CD4-positive, alpha-beta T cell treated with Interleukin-6 for 4 hours (primary cell): ENCODE measurements around the gene LEF1.
"Not testable (repeated sequence)": the region's sequence is repeated elsewhere in the genome, so short reads cannot be mapped to it uniquely, and the experiment has no call there.

ENCODE experiments used
- DNase-seq: peaks from one replicate; pipeline ENCODE4 v3.0.0-alpha.2; 2020; ENCODE audit warnings: mixed read lengths

The LEF1 gene

DNA sequence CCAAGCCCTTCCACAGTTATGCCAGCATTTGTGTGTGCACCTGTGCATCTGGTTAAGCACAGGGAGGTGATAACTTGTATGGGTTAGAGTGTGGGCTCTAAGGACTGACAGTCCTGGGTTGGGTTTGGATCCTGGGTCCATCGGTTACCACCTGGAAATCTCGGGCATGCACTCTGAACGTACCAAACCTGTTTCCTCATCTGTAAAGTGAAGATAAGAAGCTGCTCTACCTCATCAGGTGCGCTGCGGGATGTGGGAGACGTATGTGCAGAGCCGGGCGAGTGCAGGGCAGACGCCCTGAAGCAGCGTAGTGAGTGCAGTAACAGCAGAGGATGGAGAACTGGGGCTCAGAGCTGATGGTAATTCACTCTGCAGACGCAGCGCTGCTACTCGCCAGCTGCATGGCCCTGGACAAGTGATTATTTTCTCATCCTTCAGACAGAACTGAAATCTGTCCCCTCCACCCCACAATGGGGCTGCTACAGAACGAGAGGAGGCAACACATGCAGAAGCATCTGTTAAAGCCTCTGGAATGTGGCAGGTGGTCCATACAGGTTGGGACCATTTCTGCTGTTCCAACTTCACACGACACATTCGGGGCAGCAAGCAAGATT, 114.6 kb downstream of the LEF1 start:
- DNase-seq: peak; percentile 58

DNA sequence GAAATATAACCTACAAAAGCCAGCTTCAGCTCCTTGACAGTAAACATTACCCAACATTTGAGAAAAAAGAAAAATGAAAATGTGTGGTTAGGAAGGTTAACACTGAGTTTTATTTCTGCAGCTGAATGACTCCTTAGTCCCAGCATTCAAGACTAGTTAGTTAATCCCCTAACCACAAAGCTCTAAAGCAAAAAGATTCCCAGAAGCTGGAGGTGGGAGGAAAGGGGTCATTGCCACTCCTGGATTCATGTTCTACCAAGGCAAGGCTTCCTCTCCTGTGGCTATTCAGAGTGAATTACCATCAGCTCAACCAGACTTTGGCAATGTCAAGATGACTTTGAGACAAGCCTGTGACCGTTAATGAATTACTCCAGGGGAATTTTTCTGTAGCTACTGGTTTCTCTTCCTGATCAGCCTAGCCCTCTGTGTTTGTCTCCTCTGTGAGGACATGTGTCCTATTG, 115.5 kb downstream of the LEF1 start:
- no peak for DNase-seq

GRCh38 chr4:108052558-108053120, 116.1 kb downstream of the LEF1 start:
- DNase-seq: no peak

- peak; percentile 39 for DNase-seq
Observed at GRCh38 chr4:108051343-108051742, 117.4 kb downstream of the LEF1 start.

DNA sequence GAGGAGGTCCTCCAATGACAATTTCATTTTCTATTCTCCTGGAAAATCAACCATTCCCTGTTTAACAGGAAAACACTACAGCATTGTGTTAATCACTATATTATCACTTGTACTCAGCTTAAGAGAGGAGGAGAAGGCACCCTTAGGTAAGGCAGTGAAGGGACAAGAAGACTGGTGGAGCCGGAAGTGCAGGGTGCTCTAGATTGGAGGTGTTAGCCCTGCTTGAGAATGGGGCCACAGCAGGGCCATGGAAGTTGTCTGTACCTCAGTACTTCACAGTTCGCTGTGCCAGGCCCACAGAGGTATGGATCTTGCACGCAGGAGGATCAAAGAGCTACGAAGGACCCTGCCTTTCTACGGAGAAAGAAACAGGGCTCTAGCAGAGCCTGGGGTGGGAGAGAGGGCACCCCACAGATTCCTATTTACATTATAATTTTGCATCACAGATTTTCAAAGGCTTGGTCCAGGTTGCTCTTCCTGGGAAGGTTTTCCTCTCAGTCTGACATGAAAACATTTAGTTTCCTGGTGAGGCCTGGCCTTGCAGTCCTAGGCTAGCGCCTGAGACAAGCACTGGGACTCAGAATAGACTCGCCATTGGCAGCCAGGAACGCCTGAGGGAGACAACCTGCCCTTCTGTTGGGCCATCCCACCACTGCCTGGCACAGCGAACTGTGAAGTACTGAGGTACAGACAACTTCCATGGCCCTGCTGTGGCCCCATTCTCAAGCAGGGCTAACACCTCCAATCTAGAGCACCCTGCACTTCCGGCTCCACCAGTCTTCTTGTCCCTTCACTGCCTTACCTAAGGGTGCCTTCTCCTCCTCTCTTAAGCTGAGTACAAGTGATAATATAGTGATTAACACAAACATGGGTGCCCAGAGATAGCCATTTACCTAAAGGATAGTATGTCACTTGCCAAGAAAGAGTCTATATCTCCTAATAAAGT, 118.3 kb downstream of the LEF1 start:
- not testable (repeated sequence) for DNase-seq

- DNase-seq: peak; percentile 52
Observed at GRCh38 chr4:108049406-108049805, 119.3 kb downstream of the LEF1 start.

GRCh38 chr4:108048997-108049396, 119.7 kb downstream of the LEF1 start:
- DNase-seq: no peak

DNA sequence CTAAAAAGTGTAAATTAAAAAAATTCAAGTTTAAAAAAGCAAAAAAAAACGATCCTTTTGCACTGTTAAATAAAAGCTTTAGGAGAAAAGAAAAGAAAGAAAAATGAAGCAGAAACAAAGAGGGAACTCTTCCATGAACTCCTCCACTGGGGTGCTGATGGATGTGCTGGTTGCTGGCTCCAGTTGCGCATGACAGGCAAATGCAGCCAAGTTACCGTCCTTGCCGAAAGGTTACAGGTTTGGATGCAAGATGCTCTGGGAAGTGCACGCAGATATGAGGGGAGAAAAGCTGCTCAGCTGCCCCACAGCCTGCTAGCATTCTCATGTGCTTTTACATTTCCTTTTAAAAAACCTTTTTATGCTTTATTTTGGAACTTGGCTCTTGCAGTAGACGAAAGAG, 120.6 kb downstream of the LEF1 start:
- no peak for DNase-seq

- no peak for DNase-seq
Observed at GRCh38 chr4:108047199-108047598, 121.5 kb downstream of the LEF1 start.

- no peak for DNase-seq
Observed at GRCh38 chr4:108045687-108046024, 123.1 kb downstream of the LEF1 start.

DNA sequence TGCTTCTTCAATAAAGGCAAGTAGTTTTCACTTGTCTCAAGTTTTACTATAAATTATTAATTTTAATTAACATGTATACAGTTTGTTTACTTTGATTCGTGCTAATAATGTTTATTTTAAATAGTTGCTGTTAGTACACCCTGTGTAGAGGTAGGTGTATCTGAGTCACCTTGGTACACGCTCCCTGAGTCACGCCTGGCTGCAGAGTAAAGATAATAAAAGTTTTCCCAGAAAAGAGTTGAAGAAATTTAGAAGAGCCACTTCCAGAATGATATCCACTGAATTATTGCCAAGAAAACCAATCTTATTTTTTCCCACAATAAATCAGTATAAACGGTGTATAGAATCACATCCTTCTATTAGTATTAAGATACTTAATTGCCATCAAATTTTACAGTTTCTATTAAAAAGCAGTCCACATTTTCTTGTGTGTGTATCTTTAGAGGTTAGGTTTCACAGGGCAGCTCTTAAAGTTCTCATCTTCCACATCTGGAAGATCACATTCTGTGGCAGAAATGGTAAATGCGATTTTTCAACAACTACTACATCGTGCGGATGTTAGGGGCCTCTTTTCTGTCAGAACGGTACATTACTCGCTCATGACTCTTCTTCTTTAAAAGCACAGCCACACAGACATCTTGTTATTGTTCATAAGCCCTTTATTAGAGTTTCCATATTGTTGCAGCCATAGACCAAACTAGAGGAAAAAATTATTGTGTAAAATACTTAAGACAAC, 123.6 kb downstream of the LEF1 start:
- DNase-seq: no peak

DNA sequence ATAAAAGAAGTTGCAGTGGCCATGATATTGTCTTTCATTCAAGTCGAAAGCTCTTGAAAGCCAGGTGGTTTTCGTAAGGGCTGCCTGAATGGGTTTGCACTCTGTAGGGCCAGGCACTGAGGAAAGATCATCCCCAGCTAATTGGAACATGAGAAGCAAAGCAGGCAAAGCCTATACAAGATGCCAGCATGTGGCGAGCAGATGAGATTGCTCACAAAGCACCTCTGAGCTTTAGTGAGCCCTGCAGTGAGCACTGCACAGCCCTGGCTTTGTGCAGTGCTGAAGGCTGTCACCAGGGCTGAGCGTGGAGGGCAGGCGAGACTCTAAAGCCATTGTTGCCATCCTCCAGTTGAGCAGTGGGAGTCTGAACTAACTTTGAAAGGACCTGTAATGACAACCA, 125.2 kb downstream of the LEF1 start:
- peak; percentile 31 for DNase-seq

GRCh38 chr4:108042927-108043326, 125.8 kb downstream of the LEF1 start:
- DNase-seq: no peak

DNA sequence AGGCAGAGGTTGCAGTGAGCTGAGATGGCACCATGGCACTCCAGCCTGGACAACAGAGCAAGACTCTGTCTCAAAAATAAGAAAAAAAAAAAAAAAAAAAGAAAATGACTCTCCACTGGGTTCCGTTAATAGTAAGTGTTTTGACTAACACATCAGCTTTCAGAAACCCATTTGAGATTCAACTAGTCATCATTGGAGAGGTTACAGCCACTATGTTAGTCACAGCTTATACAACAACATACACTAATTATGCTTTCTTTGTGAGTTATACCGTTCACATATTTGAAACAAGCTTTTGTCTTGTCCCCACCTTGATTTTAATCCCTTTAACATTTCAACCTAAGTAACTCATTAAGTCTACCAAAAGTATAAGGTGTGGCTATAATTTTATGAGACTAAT, 130.8 kb downstream of the LEF1 start:
- no peak for DNase-seq

DNA sequence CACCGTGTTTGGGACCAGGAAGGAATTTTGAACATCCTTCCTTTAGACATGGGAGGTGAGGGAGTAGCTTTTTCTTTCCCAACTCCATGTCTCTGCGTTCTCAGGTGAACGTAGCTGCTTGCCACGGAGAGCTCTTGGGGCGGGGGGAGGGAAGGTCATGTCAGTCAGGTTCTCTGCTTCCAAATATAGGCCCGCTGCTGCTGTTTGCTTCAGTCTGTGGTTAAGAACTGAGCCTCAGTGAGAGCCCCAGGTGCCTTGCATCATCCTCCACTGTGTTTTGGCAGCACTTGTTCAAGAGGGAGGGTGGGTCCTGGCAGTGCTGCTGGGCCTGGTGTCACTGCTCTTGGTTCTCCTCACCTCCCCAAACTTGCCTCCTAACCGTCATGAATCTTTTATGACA, 132.5 kb downstream of the LEF1 start:
- DNase-seq: peak; percentile 84

DNA sequence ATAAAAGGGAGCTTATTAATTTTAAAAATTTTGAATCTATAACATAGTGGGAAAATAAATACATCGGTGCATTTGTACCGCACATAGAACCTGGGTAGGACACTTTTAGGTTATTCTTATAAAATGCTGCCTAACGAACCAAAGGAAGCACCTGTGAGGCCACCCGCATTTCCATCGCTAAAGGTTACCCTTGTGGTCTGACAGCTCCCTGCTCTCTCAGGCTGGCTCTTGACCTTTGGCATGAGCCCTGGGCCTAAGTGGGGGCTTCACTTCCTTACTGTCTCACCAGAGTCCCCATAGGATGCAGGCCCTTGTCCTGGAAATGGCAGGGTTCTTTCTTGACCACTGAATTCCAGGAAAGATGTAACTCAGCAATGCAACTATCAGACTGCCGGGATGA, 133.0 kb downstream of the LEF1 start:
- DNase-seq: no peak

- peak; percentile 53 for DNase-seq
Observed at GRCh38 chr4:108034565-108034964, 134.2 kb downstream of the LEF1 start.

- DNase-seq: no peak
Observed at GRCh38 chr4:108033348-108033747, 135.4 kb downstream of the LEF1 start.

- DNase-seq: peak; percentile 55
Observed at GRCh38 chr4:108031427-108032083, 137.2 kb downstream of the LEF1 start.

- peak; percentile 80 for DNase-seq
Observed at GRCh38 chr4:108030332-108030731, 138.4 kb downstream of the LEF1 start.

DNA sequence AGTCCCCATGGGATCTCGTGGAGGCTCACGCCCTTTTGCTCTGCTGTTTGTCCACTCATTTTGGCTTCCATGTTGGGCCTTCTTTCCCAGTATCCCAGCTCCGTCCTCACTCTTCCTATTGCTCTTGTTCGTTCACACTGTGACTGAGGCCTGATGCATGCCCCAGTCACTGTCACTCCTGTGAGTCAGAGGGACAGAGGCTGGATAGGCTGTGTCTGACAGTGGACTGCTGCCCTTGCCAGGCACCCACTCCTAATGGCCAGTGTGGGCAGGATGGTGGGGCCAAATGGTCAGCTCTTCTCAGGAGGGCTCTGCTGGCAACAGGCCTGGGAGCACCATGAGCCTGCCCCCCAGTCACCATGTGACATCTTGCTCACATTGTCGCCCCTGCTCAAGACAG, 139.0 kb downstream of the LEF1 start:
- no peak for DNase-seq

- DNase-seq: peak; percentile 70
Observed at GRCh38 chr4:108029016-108029720, 139.6 kb downstream of the LEF1 start.
